ENCODE results near the gene STAP1.

- no peak for TF ChIP-seq CTCF (conservative IDR thresholded peaks at IDR 0.05; ENCODE audit: low read length)
- no peak for TF ChIP-seq EZH2phosphoT487 (IDR thresholded peaks at IDR 0.05; ENCODE audit: borderline replicate concordance, low read depth, low read length)
These were observed 27.1 kb upstream of the STAP1 start for GRCh38 chr4:67531379-67531962.
